ENCODE measurements around the gene FRYL.
"Not testable (repeated sequence)": the region's sequence is repeated elsewhere in the genome, so short reads cannot be mapped to it uniquely, and the experiment has no call there.

FRYL gene

GRCh38 chr4:48653217-48654014 is 126.7 kb downstream of the FRYL start:
- peak; percentile 56 for DNase-seq

- no peak for DNase-seq
These were observed 128.2 kb downstream of the FRYL start for GRCh38 chr4:48651914-48652313.

- DNase-seq = no peak
These were observed 130.6 kb downstream of the FRYL start for GRCh38 chr4:48649505-48649904.

- DNase-seq = no peak
These were observed 134.8 kb downstream of the FRYL start for GRCh38 chr4:48645225-48645794.

DNA sequence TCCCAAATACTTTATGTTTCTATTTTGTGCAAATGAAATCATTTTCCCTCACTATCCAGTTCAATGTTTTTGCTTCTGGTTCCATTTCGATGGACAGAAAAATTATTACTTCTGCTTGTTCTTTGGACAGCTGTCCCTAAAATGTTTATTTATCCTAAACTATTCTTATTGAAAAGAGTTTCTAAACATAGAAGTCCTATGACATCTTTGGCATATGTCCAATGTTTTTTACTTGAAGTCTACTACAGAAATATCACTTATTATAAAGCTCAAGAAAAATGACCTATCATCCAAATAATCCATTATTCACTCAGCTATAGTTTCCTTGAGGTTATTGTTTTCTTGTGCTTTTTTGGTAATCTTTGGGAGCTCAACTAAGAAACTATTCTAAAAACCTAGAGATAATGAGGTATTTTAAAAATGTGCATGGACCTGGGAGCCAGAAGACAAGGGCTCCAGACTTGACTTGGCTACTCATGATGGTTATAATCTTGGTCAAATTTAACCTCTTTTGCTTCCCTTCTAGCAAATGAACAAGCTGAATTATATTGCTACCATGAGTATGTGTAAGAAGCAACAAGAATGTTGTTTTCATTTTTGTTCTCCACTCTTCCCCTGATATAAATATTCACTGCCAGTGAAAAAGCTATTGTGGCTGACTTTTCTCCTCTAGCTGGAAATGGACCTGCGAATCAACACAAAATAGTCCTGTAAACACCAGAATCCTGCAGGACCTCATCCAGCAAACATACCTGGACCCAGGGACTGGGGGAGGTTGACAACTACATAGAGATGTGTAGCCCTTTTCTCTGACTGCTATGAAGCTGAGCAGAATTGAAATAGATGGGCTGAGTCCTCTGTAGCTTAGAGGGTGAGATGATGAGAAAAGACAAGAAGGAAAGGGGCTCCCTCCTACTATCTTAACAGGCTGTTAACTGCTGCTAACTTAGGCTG is 137.4 kb downstream of the FRYL start:
- no peak for DNase-seq

DNA sequence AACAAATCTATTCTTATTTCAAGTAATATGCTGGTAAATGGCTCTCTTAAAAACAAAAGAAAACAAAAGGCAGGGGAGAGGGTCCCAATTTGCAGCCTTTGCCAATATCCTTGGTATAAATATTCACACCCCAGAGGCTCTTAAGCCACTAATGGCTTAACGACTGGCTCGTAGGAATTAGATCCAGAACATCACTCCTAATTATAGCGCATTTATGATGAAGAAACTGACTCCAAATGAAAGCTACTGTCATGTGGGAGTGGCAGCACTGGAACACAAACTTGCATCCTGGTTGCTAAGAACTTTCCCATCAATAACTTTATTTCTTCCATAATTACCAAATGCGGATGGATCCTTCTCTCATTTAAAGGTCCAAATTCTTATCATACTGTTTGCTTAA is 138.7 kb downstream of the FRYL start:
- DNase-seq = no peak

- no peak for DNase-seq
These were observed 139.4 kb downstream of the FRYL start for GRCh38 chr4:48640699-48641098.

- DNase-seq = no peak
These were observed 139.9 kb downstream of the FRYL start for GRCh38 chr4:48640225-48640624.

DNA sequence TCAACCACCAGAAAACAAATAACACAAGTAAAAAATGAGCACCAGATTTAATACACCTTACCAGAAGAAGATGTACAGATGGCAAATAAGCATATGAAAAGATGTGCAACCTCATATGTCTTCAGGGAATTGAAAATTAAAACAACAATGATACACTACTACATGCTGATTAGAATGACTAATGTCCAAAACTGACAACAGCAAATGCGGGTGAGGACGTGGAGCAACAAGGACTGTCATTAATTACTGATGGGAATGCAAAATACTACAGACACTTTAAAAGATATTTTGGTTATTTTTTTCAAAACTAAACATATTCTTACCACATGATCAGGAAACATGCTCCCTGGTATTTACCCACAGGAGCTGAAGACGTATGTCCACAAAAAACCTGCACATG is 140.3 kb downstream of the FRYL start:
- DNase-seq = no peak

- not testable (repeated sequence) for DNase-seq
These were observed 141.5 kb downstream of the FRYL start for GRCh38 chr4:48638586-48638985.

DNA sequence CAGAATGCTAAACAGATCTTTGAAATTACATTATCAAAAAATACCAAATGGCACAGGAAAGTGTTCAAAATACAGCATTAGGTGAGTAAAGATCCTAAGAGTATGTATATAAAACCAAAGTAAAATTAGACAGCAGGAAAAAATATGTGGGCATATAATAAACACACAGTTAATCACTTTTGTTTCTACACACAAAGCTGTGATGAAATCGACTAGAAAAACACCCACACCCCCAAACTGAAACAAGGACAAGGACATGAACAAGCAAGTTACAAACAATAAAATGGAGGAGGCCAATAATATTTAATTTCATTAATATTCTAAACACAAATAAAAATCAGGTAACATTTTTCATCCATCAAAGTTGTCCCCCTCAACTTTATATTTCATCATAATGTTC is 143.2 kb downstream of the FRYL start:
- DNase-seq = no peak

- no peak for DNase-seq
These were observed 144.1 kb downstream of the FRYL start for GRCh38 chr4:48635980-48636379.

DNA sequence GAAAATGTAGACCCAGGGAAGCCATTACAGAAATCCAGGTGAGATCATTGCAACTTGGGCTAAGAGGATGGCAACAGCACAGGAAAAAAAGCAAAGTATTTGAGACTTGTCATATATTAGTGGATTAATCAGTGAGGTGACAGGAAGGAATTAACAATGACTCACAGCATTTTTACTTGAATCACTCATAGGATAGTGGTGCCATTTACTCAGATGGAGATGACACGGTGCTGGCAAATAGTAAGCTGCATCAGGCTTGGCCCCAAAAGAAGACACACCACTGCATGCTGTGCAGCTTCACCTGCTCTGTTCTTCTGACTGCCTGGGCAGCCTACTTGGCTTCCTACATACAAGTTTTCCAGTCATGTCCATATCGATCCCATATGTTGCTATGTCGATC is 144.8 kb downstream of the FRYL start:
- DNase-seq = peak; percentile 41

GRCh38 chr4:48634688-48635308 is 145.3 kb downstream of the FRYL start:
- no peak for DNase-seq

GRCh38 chr4:48633657-48634056 is 146.4 kb downstream of the FRYL start:
- DNase-seq = no peak

- no peak for DNase-seq
These were observed 150.6 kb downstream of the FRYL start for GRCh38 chr4:48629458-48629857.

GRCh38 chr4:48623182-48623780 is 156.8 kb downstream of the FRYL start:
- no peak for DNase-seq

DNA sequence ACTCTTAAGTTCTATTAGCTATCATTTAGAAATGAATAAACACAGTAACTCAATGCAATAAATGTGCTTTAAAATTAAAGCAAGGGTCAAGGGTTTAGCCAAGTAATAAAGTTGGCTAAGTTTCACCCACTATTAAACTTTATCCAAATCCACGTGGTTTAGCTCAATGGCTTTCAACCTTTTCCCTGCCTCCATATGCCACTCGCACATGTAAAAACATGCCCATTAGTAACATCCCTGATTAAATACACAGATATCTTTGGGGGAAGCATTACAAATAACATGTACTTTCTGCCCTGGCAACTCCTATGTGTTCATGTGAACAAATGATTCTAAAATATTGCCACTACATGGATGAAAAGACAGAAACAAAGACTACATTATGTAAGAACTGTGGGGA is 159.2 kb downstream of the FRYL start:
- DNase-seq = no peak

DNA sequence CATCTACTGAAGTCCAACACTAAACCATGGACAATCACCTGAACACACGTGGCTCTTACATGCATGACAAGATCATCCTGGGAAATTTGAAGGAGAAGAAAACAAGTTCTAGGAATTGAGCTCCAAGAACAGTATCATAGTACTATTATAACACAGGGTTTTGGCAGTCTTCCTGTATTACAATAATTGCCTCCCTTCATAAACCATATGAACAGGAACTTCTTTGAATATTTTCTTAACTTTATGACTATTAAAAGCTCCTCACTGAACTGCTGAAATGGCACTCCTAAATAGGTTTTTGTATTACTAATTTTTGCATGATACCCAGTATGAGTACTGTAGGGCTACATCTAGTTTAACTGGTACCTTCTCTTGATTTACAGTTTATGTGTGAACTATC is 160.0 kb downstream of the FRYL start:
- no peak for DNase-seq

DNA sequence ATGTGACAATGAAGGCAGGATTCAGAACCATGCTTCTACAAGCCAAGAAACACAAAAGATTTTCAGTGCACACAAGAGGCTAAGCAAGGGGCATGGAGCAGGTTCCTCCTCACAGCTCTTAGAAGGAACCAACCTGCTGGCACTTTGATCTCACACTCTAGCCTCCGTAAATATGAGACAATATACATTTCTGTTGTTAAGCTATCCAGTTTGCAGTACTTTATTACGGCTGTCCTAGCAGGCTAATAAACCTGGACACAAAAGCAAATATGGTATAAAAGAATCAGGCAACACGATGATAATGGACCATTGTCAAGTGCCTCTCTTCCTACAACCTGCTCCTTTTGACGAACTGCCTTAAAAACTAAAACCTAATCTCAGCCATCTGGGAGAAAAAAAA is 175.6 kb downstream of the FRYL start:
- no peak for DNase-seq

GRCh38 chr4:48604041-48604440 is 176.0 kb downstream of the FRYL start:
- DNase-seq = no peak

DNA sequence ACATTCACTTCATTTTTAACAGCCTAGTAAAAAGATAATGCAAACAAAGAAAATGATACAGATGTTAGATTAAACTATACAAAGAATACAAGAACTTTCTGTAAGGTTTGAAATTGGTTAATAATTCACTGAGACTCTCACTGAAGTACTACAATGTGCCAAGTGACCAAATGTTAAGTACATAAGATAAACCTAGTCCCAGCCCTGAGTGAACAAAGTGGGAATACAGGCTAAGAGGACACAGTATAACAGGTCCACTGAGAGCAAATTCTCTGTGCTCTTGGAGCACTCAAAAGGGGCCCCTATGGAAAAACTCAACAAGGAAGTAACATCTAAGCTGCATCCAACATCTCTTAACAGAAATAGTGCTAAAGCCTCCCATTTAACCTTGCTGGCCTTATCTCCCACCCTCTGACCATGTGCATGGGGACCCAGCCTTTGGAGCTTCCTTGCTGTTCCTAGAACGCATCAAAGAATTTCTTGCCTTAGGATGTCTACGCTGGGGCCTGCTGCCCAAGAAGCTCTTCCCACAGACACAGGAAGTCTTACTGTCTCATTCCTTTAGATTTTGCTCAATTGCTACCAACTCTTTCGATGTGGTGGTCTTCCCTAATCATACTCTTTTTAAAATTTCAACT is 176.6 kb downstream of the FRYL start:
- no peak for DNase-seq
